Measurements from ENCODE around the gene TMEM208.

Gene TMEM208

DNA sequence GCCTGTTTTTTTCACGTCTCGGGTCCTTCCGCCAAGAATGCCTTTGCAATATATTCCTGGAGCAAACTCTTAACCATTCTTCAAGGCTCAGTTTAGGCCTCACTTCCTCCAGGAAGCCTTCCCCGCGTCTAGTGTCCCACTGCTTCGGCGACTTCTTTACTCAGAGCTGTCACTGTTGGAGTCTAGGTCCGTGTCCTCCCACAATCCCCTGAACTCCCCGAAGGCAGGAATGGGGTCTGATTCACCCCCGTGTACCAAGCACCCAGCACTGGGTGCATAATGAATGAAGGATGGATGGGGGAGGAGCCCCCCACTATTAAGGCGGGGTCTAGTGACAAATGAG, 43.7 kb upstream of the TMEM208 start:
- peak overlapping the region; percentile 87 for H3K4me3 ChIP-seq (ENCODE audit: low read depth, low read length)
- TF ChIP-seq, protein P1, sequence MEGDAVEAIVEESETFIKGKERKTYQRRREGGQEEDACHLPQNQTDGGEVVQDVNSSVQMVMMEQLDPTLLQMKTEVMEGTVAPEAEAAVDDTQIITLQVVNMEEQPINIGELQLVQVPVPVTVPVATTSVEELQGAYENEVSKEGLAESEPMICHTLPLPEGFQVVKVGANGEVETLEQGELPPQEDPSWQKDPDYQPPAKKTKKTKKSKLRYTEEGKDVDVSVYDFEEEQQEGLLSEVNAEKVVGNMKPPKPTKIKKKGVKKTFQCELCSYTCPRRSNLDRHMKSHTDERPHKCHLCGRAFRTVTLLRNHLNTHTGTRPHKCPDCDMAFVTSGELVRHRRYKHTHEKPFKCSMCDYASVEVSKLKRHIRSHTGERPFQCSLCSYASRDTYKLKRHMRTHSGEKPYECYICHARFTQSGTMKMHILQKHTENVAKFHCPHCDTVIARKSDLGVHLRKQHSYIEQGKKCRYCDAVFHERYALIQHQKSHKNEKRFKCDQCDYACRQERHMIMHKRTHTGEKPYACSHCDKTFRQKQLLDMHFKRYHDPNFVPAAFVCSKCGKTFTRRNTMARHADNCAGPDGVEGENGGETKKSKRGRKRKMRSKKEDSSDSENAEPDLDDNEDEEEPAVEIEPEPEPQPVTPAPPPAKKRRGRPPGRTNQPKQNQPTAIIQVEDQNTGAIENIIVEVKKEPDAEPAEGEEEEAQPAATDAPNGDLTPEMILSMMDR (conservative IDR thresholded peaks at IDR 0.05; ENCODE audit: low read depth, low read length), result no peak
- DNase-seq (ENCODE audit: low read depth), result no peak

DNA sequence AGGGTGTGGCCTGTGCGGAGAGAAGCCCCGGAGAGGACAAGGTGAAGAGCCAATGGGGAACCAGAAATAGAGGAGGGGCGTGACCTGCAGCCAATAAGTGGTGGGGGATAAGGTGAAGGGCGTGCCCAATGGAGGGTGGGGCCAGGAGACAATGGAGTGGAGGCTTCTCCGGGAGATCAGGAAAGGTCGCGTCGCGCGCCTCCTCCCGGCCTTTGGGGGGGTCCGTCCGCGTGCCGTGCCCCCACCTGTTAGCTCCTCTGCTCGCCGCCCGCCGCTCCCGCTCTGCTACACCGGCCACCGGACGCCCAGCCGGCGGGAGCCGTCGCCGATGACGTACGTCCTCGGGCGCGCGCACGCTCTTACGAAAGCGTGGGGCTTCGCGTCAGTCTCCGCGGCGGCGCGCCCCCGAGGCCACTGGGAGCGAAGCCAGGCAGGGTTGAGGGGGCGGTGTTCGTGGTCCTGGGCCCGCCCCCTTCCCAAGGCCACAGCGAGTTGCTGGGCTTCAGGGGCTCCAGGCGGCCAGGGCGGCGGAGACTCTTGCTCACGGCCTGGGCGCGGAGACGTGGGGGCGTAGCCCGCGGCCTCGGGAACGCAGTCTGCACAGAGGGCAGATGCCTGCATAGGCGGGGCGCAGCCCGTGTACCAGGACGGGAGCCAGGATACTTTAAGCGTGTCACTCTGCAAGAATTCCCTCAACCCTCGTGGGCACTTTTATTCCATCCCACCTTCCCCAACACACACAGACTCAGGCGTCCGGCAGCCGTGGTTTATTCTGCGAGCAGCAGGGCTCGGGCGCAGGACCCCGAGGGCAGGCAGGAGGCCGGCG, 43.1 kb upstream of the TMEM208 start, which contains the start of gene MATCAP1:
Gene MATCAP1 (minus strand): TSS at position 337 of the 826 bp plus-strand sequence. CDS start 3,353 bp downstream, outside the sequence.
- TF ChIP-seq, protein P1 (conservative IDR thresholded peaks at IDR 0.05; ENCODE audit: low read depth, low read length), result no peak
- DNase-seq (ENCODE audit: low read depth), result peak; percentile 98
- H3K4me3 ChIP-seq (ENCODE audit: low read depth, low read length), result peak within 1 kb of the TSS; percentile 87

DNA sequence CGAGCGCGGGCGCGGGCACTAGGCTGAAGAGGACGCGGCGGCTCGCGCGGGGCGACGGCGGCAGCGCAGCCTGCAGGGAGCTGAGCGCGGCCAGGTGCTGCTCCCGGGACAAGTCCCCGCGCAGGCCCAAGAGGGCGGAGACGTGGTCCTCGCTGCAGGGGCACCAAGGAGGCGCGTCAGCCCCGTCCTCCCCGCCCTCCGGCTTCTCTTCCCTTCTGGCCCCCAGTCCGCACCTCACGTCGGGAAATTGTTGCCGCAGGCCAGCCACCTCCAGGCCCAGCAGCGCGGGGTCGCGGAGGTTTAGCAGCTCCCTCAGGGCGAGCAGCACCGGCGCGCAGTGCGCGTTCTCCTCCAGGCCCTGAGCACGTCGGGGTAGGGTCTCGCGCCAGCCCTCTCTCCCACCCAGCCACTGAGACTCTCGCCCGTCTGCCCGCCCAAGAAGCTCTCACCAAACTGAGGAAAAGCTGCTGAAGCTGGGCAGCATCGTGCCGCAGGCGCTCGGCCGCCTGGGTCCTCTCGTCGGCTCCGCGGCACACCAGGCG, 42.4 kb upstream of the TMEM208 start:
- TF ChIP-seq, protein P1 (conservative IDR thresholded peaks at IDR 0.05; ENCODE audit: low read depth, low read length), result no peak
- DNase-seq (ENCODE audit: low read depth), result no peak
- H3K4me3 ChIP-seq (ENCODE audit: low read depth, low read length), result peak overlapping the region; percentile 87

DNA sequence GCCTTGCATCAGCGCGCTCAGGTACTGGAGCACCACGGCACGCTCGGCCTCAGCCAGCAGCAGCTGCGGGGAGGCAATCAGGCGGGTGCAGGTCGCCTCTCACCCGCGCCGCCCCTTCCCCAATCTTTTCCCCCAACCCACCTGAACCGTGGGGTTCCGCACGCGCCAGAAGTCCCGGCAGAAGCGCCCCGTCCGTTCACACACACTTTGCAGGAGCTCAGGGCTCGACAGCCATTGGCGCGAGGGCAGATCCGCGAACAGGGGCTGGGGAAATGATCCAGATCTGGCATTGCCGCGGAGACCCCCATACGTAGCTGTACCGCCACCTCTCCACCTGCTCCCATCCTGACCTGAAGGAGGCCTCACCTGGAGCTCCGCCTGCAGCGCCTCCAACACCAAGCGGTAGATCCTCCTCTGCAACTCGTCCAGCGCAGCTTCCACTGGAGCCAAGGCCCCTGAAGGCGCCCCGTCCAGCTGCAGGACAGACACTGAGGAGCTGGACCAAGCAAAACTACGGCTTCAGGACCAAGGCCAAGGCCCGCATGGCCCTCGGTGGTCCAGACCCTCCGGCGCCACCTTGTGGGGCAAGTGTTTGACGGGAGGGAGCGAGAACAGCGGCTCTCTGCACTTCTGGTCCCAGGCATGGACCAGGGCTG, 41.8 kb upstream of the TMEM208 start:
- no peak overlapping the region for H3K4me3 ChIP-seq (ENCODE audit: low read depth, low read length)
- TF ChIP-seq, protein P1 (conservative IDR thresholded peaks at IDR 0.05; ENCODE audit: low read depth, low read length), result peak; percentile 92
- DNase-seq (ENCODE audit: low read depth), result peak; percentile 95

DNA sequence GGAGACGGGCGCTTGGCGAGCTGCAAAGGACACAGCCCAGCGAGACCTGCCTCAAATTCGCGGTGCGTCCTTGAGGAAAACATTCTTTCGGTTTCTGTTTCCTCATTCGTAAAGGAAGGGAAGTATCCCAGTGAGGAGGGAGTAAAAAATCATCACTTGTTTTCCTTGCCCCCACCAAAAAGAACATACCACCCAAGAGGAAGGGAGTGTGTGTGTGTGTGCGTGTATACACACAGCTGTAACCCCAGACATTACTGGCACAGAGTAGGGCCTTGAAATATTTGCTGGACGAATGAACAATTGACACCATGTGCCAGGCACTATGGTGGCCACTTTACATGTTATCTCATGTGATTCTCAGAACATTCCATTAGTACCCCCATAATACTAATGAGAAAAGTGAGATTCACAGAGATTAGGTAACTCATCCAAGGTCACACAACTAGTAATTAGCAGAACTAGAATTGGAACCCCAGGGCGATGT, 41.2 kb upstream of the TMEM208 start:
- TF ChIP-seq, protein P1 (conservative IDR thresholded peaks at IDR 0.05; ENCODE audit: low read depth, low read length), result no peak
- DNase-seq (ENCODE audit: low read depth), result no peak
- no peak overlapping the region for H3K4me3 ChIP-seq (ENCODE audit: low read depth, low read length)

DNA sequence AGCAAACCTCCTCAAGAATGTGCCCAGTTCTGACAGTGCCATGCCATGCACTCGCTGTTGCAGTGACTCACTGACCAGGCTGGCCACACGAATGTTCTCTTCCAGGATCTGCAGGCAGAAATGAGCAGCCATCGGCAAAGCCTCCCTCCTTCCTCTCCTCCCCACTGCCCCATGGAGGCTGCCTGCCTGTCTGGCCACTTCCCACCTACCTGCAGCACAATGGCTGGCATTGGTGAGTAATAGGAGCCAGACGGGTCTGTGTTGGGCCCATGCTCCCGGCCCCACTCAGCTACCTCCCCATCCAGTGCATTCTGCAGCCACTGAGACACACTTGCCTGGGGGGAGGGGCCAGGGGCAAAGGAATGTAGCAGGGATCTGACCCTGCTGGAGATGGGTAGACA, 40.4 kb upstream of the TMEM208 start:
- no peak overlapping the region for H3K4me3 ChIP-seq (ENCODE audit: low read depth, low read length)
- TF ChIP-seq, protein P1 (conservative IDR thresholded peaks at IDR 0.05; ENCODE audit: low read depth, low read length), result no peak
- no peak for DNase-seq (ENCODE audit: low read depth)

Data from choroid plexus epithelial cell (primary cell).